MM.1S (cell line): ENCODE results near the gene PZP.
"Not testable (repeated sequence)": the region's sequence is repeated elsewhere in the genome, so short reads cannot be mapped to it uniquely, and the experiment has no call there.

Experiments
- DNase-seq: peaks from one replicate; pipeline ENCODE4 v3.0.0-alpha.2; 2015
- H2AFZ ChIP-seq: fragments of 300-600 bp; sonication (generic); 2 replicates; pipeline ENCODE4 v1.6.0; 2016; ENCODE audit warnings: antibody characterized with exemption, low read length
- H3F3A ChIP-seq: fragments of 300-600 bp; sonication (generic); 2 replicates; pipeline ENCODE4 v1.6.1; 2016; ENCODE audit warnings: mild to moderate bottlenecking, antibody characterized with exemption, low read length, moderate library complexity, mixed read lengths; ENCODE audit not compliant: insufficient read depth
- H3K27ac ChIP-seq: fragments of 300-600 bp; sonication (generic); 2 replicates; pipeline ENCODE4 v1.5.1; 2016; ENCODE audit warnings: mild to moderate bottlenecking, low read length
- H3K27me3 ChIP-seq: fragments of 300-600 bp; sonication (generic); replicated peaks from 2 replicates; pipeline ENCODE4 v1.6.0; 2016; ENCODE audit warnings: low read length; ENCODE audit not compliant: insufficient read depth
- H3K36me3 ChIP-seq: fragments of 300-600 bp; sonication (generic); replicated peaks from 2 replicates; pipeline ENCODE4 v1.6.1; 2016; ENCODE audit warnings: mild to moderate bottlenecking, low read length, mixed read lengths; ENCODE audit not compliant: insufficient read depth
- H3K4me1 ChIP-seq: fragments of 300-600 bp; sonication (generic); 2 replicates; pipeline ENCODE4 v1.6.1; 2016; ENCODE audit warnings: low read length, mixed read lengths
- H3K4me2 ChIP-seq: fragments of 300-600 bp; sonication (generic); 2 replicates; pipeline ENCODE4 v1.6.0; 2016; ENCODE audit warnings: low read depth, low read length
- H3K4me3 ChIP-seq: fragments of 300-600 bp; sonication (generic); 2 replicates; pipeline ENCODE4 v1.5.1; 2016; ENCODE audit warnings: low read length, mixed read lengths
- H3K79me2 ChIP-seq: fragments of 300-600 bp; sonication (generic); 2 replicates; pipeline ENCODE4 v1.6.1; 2016; ENCODE audit warnings: mixed run types, low read length, mixed read lengths
- H3K9ac ChIP-seq: fragments of 300-600 bp; sonication (generic); 2 replicates; pipeline ENCODE4 v1.6.1; 2016; ENCODE audit warnings: low read length, mixed read lengths
- H3K9me2 ChIP-seq: fragments of 300-600 bp; sonication (generic); replicated peaks from 2 replicates; pipeline ENCODE4 v1.6.1; 2016; ENCODE audit warnings: mild to moderate bottlenecking, low read length, mixed read lengths; ENCODE audit not compliant: insufficient read depth
- H3K9me3 ChIP-seq: fragments of 300-600 bp; sonication (generic); replicated peaks from 2 replicates; pipeline ENCODE4 v1.6.1; 2016; ENCODE audit warnings: mild to moderate bottlenecking, low read length, mixed read lengths; ENCODE audit not compliant: insufficient read depth
- H4K20me1 ChIP-seq: fragments of 300-600 bp; sonication (generic); 2 replicates; pipeline ENCODE4 v1.6.1; 2016; ENCODE audit warnings: mild to moderate bottlenecking, low read length, moderate library complexity, mixed read lengths; ENCODE audit not compliant: insufficient read depth
- CTCF ChIP-seq: fragments of 300-600 bp; sonication (generic); IDR thresholded peaks from 2 replicates; pipeline ENCODE4 v1.5.1; 2016; ENCODE audit warnings: antibody characterized with exemption, low read length, mixed read lengths
- EZH2 ChIP-seq: fragments of 300-600 bp; sonication (generic); optimal IDR thresholded peaks from 2 replicates; pipeline ENCODE3; 2017; ENCODE audit warnings: low read depth, mild to moderate bottlenecking, antibody characterized with exemption, low read length, mixed read lengths
- EZH2phosphoT487 ChIP-seq: fragments of 300-600 bp; sonication (generic); IDR thresholded peaks from 2 replicates; pipeline ENCODE4 v1.6.1; 2018; ENCODE audit warnings: antibody characterized with exemption, low read length

PZP gene

GRCh38 chr12:9255837-9256236, 47.6 kb upstream of the PZP start:
- Histone ChIP-seq H3K9ac (no peak overlapping the region), H3F3A (no peaks in the 10 kb centered on the region), H2AFZ (no peak overlapping the region), H3K4me3 (no peak overlapping the region), H3K79me2 (no peaks in the 10 kb centered on the region), H3K4me2 (no peak overlapping the region), H3K9me3 (no peaks in the 10 kb centered on the region), H3K27ac (no peak overlapping the region), H3K36me3 (no peaks in the 10 kb centered on the region), H3K27me3 (no peaks in the 10 kb centered on the region), H3K9me2 (no peaks in the 10 kb centered on the region), H4K20me1 (no peaks in the 10 kb centered on the region), H3K4me1 (no peaks in the 10 kb centered on the region)
- DNase-seq: no peak
- TF ChIP-seq EZH2phosphoT487 (no peak), CTCF (no peak), EZH2 (no peak)

GRCh38 chr12:9253464-9253863, 45.3 kb upstream of the PZP start:
- Histone ChIP-seq H3K9me2 (no peaks in the 10 kb centered on the region), H3K4me2 (no peak overlapping the region), H3K27me3 (no peaks in the 10 kb centered on the region), H2AFZ (no peak overlapping the region), H3K79me2 (no peaks in the 10 kb centered on the region), H3K4me3 (no peak overlapping the region), H4K20me1 (no peaks in the 10 kb centered on the region), H3K36me3 (no peaks in the 10 kb centered on the region), H3K27ac (no peak overlapping the region), H3F3A (no peaks in the 10 kb centered on the region), H3K9me3 (no peaks in the 10 kb centered on the region), H3K4me1 (no peaks in the 10 kb centered on the region), H3K9ac (no peak overlapping the region)
- no peak for DNase-seq
- TF ChIP-seq EZH2 (no peak), CTCF (no peak), EZH2phosphoT487 (no peak)

- not testable (repeated sequence) for H3K4me2 ChIP-seq, H3K9me2 ChIP-seq, H3K9me3 ChIP-seq, H3K79me2 ChIP-seq, H3K27me3 ChIP-seq, H3K4me3 ChIP-seq, DNase-seq, H3K27ac ChIP-seq, H3K9ac ChIP-seq, H2AFZ ChIP-seq, H4K20me1 ChIP-seq, H3K4me1 ChIP-seq, H3K36me3 ChIP-seq, H3F3A ChIP-seq
Observed at GRCh38 chr12:9252791-9253190, 44.6 kb upstream of the PZP start.

GRCh38 chr12:9252256-9252655, 44.1 kb upstream of the PZP start:
- H2AFZ ChIP-seq: no peak overlapping the region
- H3K4me2 ChIP-seq: no peak overlapping the region
- H4K20me1 ChIP-seq: no peaks in the 10 kb centered on the region
- TF ChIP-seq EZH2phosphoT487 (no peak), CTCF (no peak), EZH2 (no peak)
- no peak for DNase-seq
- H3K36me3 ChIP-seq: no peaks in the 10 kb centered on the region
- no peak overlapping the region for H3K9ac ChIP-seq
- H3K9me3 ChIP-seq: no peaks in the 10 kb centered on the region
- no peaks in the 10 kb centered on the region for H3K27me3 ChIP-seq
- no peak overlapping the region for H3K27ac ChIP-seq
- H3K4me1 ChIP-seq: no peaks in the 10 kb centered on the region
- H3K79me2 ChIP-seq: no peaks in the 10 kb centered on the region
- H3K4me3 ChIP-seq: no peak overlapping the region
- H3K9me2 ChIP-seq: no peaks in the 10 kb centered on the region
- no peaks in the 10 kb centered on the region for H3F3A ChIP-seq
